ENCODE results near the gene OPA3. TPM values are rescaled to one million over a fixed set of nuclear protein-coding genes. Genes with fewer than 3 reads are reported as not detected.

Gene OPA3
- total RNA-seq, 4 donors from 2014 or later, result 5.7 to 14.9 (median 11.6) TPM

DNA sequence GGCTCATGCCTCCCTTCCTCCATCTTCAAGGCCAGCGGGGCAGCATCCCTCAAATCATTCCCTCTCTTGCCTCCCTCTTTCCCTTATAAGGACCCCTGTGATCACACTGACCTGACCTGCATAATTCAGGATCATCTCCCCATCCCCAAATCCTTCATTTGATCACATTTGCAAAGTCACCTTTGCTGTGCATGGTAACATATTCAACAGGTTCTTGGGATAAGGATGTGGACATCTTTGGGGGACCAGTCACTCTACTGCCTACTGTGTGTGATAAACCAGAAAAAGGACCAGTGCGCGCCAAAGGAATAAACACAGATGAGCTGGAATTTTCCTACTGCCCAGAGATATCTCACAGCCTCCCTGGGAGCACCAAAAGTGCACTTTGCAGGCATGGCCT lies 7.9 kb downstream of the OPA3 start:
- no peak for ATAC-seq
- Histone ChIP-seq H3K4me3 (no peak overlapping the region), H3K27ac (peak overlapping the region in 3 of 4 donors; percentile 50 to 73 (median 71)), H3K27me3 (no peaks in the 10 kb centered on the region), H3K4me1 (peaks cover 0 to 18% (median 10%) of the 10 kb centered on the region in 3 donors), H3K9me3 (no peaks in the 10 kb centered on the region), H3K36me3 (no peaks in the 10 kb centered on the region)
- no peak for TF ChIP-seq POLR2AphosphoS5 (IDR thresholded peaks at IDR 0.05)
- no peak for TF ChIP-seq POLR2A (IDR thresholded peaks at IDR 0.05)
- TF ChIP-seq EP300 (IDR thresholded peaks at IDR 0.05), result no peak
- TF ChIP-seq, protein P1, sequence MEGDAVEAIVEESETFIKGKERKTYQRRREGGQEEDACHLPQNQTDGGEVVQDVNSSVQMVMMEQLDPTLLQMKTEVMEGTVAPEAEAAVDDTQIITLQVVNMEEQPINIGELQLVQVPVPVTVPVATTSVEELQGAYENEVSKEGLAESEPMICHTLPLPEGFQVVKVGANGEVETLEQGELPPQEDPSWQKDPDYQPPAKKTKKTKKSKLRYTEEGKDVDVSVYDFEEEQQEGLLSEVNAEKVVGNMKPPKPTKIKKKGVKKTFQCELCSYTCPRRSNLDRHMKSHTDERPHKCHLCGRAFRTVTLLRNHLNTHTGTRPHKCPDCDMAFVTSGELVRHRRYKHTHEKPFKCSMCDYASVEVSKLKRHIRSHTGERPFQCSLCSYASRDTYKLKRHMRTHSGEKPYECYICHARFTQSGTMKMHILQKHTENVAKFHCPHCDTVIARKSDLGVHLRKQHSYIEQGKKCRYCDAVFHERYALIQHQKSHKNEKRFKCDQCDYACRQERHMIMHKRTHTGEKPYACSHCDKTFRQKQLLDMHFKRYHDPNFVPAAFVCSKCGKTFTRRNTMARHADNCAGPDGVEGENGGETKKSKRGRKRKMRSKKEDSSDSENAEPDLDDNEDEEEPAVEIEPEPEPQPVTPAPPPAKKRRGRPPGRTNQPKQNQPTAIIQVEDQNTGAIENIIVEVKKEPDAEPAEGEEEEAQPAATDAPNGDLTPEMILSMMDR (IDR thresholded peaks at IDR 0.05), result no peak
- WGBS, 2 donors (ENCODE audit: low coverage in 1 of 2), result 0 to 50% methylated on average over 1 to 2 of the region's 3 CpGs

- Histone ChIP-seq H3K9me3 (no peaks in the 10 kb centered on the region), H3K27me3 (no peaks in the 10 kb centered on the region), H3K27ac (peak overlapping the region in 1 of 4 donors; percentile 71), H3K36me3 (no peaks in the 10 kb centered on the region), H3K4me3 (no peak overlapping the region), H3K4me1 (peaks cover 0 to 18% (median 10%) of the 10 kb centered on the region in 3 donors)
- ATAC-seq, result no peak
- WGBS, 2 donors (ENCODE audit: low coverage in 1 of 2), result 60 to 90% methylated on average over 1 to 4 of the region's 5 CpGs
- no peak for TF ChIP-seq POLR2A (IDR thresholded peaks at IDR 0.05)
- no peak for TF ChIP-seq EP300 (IDR thresholded peaks at IDR 0.05)
- no peak for TF ChIP-seq POLR2AphosphoS5 (IDR thresholded peaks at IDR 0.05)
- TF ChIP-seq, protein P1 (IDR thresholded peaks at IDR 0.05), result no peak
These were observed 9.4 kb downstream of the OPA3 start for GRCh38 chr19:45575216-45575615.

DNA sequence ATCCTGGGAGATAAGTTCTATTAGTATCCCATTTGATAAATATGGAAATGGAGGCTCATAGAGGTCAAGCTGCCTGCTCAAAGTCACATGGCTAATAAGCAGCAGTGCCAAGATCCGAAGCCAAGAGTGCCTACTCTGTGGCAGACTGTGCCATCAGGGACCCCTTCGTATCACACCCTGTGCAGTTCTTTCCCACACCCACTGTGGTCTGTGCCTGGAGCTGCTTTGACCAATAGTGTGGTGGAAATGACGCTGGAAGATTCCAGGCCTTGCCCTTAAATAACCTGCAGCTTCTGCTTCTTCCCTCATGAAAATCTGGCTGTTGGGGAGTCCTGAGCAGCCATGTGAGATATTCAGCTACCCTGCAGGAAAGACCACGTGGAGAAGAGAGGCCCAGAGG lies 10.1 kb downstream of the OPA3 start:
- Histone ChIP-seq H3K27ac (no peak overlapping the region), H3K9me3 (no peaks in the 10 kb centered on the region), H3K27me3 (no peaks in the 10 kb centered on the region), H3K4me3 (no peak overlapping the region), H3K4me1 (peaks cover 0 to 22% (median 12%) of the 10 kb centered on the region in 3 donors), H3K36me3 (no peaks in the 10 kb centered on the region)
- no peak for ATAC-seq
- TF ChIP-seq EP300 (IDR thresholded peaks at IDR 0.05) (no peak), POLR2AphosphoS5 (IDR thresholded peaks at IDR 0.05) (no peak), POLR2A (IDR thresholded peaks at IDR 0.05) (no peak)
- TF ChIP-seq, protein P1 (IDR thresholded peaks at IDR 0.05), result no peak
- 73 to 83% methylated on average over 2 to 3 of the region's 4 CpGs for WGBS, 2 donors (ENCODE audit: low coverage in 1 of 2)

GRCh38 chr19:45571457-45572220 lies 13.0 kb downstream of the OPA3 start:
- peaks cover 0 to 7% (median 5%) of the 10 kb centered on the region in 3 donors for H3K4me1 ChIP-seq
- H3K36me3 ChIP-seq, result no peaks in the 10 kb centered on the region
- no peak for TF ChIP-seq POLR2AphosphoS5 (IDR thresholded peaks at IDR 0.05)
- TF ChIP-seq, protein P1 (IDR thresholded peaks at IDR 0.05), result no peak
- TF ChIP-seq POLR2A (IDR thresholded peaks at IDR 0.05), result no peak
- TF ChIP-seq EP300 (IDR thresholded peaks at IDR 0.05), result no peak
- H3K27ac ChIP-seq, result no peak overlapping the region
- H3K9me3 ChIP-seq, result no peaks in the 10 kb centered on the region
- ATAC-seq, result no peak
- WGBS, 2 donors (ENCODE audit: low coverage in 1 of 2), result 64 to 65% methylated on average over 7 to 8 of the region's 8 CpGs
- H3K4me3 ChIP-seq, result no peak overlapping the region
- H3K27me3 ChIP-seq, result no peaks in the 10 kb centered on the region
